Fibroblast of lung (primary cell): ENCODE results near the gene CDC16.

ENCODE experiments used
- CTCF ChIP-seq, 2 donors: IDR thresholded peaks in 1 of 2; conservative IDR thresholded peaks in 1 of 2; 1 replicate in 1 of 2; 2 replicates in 1 of 2; pipeline ENCODE4 v1.5.1; 2011 to 2012; ENCODE audit warnings: low read length in 2 of 2, control low read depth in 1 of 2, inconsistent platforms in 1 of 2, low read depth in 1 of 2, mild to moderate bottlenecking in 1 of 2
- EZH2 ChIP-seq: IDR thresholded peaks from 2 replicates; pipeline ENCODE4 v1.5.1; 2012; ENCODE audit warnings: low read length, control low read depth, mild to moderate bottlenecking; ENCODE audit errors: missing control alignments

- TF ChIP-seq CTCF (conservative IDR thresholded peaks at IDR 0.05 in 1 of 2, IDR thresholded peaks at IDR 0.05 in 1 of 2; ENCODE audit: low read depth in 1 of 2, low read length in 2 of 2) (no peak), EZH2 (no peak)
These were observed 34.2 kb upstream of the CDC16 start for GRCh38 chr13:114200399-114200911.
